WI38 (cell line): ENCODE data around the gene B4GALNT1.
"Not testable (repeated sequence)": the region's sequence is repeated elsewhere in the genome, so short reads cannot be mapped to it uniquely, and the experiment has no call there.

Source experiments
- H3K4me3 ChIP-seq: 2 replicates; pipeline ENCODE4 v1.5.1; 2011; ENCODE audit warnings: low read depth, mild to moderate bottlenecking, control low read depth, low read length
- TF ChIP-seq, protein P1 (sequence below): IDR thresholded peaks from 2 replicates; pipeline ENCODE4 v1.5.1; 2012; ENCODE audit warnings: low read depth, mild to moderate bottlenecking, control low read depth, low read length

Gene B4GALNT1

DNA sequence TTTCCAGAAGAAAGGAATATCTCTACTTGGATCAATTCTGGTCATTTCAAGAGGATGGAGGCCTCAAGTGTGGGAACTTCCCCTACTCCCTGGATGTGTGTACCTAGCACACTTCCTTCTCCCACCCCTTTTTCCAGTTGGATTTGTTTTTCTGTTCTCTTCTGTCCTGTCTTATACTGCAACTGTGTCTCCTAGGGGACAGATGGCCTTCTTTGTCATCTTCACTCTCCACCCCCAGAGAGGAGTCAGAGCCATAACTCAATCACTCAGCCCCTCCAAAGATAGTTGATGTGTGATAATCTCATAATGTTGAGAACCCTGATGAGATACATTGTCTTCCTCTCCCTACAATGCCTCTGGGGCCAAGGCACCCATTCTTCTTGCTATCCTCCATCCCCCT lies 30.5 kb downstream of the B4GALNT1 start:
- TF ChIP-seq, protein P1, sequence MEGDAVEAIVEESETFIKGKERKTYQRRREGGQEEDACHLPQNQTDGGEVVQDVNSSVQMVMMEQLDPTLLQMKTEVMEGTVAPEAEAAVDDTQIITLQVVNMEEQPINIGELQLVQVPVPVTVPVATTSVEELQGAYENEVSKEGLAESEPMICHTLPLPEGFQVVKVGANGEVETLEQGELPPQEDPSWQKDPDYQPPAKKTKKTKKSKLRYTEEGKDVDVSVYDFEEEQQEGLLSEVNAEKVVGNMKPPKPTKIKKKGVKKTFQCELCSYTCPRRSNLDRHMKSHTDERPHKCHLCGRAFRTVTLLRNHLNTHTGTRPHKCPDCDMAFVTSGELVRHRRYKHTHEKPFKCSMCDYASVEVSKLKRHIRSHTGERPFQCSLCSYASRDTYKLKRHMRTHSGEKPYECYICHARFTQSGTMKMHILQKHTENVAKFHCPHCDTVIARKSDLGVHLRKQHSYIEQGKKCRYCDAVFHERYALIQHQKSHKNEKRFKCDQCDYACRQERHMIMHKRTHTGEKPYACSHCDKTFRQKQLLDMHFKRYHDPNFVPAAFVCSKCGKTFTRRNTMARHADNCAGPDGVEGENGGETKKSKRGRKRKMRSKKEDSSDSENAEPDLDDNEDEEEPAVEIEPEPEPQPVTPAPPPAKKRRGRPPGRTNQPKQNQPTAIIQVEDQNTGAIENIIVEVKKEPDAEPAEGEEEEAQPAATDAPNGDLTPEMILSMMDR = no peak
- no peak overlapping the region for H3K4me3 ChIP-seq

DNA sequence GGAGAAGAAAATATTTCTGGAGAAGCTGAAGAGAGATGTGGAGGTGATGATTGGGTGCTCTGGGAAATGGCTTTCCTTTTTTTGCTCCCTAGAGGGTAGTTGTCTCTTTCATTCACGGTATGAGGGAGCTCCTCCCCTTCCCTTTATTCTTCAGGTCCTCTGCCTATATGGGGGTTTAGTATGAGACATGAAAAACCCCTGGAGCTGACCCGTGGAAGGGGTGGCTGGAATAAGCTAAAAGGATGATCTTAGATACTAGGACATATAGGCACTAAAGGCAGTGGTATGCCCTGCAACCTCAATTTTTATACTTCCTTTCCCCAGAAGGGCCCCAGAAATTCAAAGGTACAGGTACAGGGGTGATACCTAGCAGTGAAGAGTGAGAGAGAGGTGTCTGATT lies 32.6 kb downstream of the B4GALNT1 start:
- TF ChIP-seq, protein P1 = no peak

DNA sequence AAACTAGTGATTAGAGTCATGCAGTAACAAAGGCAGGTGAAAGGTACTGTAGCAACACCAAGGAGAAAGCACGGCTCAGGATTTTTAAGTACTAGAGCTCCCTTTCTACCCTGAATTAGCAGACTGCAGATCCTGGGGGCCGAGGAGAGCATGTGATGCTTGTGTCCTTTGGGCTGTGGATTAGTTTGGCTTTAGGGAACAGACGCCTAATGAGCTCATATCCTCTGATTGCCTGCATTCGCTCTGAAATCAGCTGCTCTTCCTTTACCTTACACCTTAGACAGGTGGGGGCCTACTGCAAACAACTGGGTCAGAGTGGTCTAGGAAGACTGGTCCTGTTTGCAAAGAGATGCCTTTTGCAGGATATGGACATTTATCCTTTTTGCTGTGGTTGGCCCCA lies 39.8 kb downstream of the B4GALNT1 start:
- TF ChIP-seq, protein P1 = no peak
- H3K4me3 ChIP-seq = no peak overlapping the region

More for the DNA sequence above, 32.6 kb downstream of the B4GALNT1 start:
- no peak overlapping the region for H3K4me3 ChIP-seq

DNA sequence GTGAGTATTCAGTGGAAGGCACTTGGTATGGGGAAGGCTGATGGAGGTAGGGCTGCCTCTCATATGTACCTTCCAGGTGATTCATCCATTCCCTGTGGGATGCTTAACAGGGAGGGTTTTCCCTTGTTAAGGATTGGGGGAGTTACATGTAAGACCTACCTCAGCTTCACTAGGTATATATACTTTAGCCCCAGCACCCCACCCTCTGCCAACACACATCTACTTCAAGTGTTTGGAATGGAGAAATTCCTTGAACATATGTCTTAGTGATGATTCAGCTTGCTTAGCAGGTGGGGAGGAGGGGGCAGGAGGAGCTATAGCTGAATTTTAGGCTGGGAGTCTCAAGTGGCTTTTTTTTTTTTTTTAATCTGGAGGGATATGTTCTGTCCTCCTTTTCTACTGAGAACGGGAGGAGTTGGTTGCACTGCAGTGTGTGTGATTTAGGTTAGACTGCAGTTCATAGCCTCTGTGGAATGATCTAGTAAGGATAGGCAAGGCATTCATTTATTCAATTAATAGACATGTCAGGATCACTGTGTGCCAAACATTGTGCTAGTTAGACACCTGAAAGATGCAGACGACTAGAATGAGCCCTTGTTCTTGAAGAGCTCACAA lies 40.3 kb downstream of the B4GALNT1 start:
- H3K4me3 ChIP-seq = no peak overlapping the region
- TF ChIP-seq, protein P1 = no peak

DNA sequence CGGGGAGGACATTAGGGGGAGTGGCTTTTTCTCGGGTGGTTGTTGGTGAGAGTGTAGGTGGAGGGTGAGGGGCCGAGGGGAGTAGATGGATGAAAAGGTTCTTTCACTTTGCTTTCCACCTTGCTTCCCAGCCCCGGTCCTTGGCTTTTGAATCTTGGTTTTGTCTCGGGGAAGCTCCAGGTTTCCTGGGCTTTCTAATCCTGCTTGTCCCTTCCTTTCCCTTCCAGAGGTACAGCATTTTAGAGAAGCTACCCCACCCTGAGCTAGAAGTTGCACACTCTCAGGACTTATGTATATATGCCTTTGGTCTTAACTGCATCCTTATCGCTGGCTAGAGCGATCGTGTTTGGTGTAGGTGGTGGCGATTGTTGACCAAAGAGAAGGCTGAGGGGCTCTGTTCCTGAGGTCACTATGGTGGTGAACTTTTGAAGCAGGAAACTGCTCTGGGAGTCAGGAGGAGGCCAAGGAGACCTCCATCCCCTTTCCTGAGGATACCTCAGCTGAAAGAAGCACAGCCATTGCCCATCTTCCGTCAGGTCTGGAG lies 41.1 kb downstream of the B4GALNT1 start:
- TF ChIP-seq, protein P1 = no peak

DNA sequence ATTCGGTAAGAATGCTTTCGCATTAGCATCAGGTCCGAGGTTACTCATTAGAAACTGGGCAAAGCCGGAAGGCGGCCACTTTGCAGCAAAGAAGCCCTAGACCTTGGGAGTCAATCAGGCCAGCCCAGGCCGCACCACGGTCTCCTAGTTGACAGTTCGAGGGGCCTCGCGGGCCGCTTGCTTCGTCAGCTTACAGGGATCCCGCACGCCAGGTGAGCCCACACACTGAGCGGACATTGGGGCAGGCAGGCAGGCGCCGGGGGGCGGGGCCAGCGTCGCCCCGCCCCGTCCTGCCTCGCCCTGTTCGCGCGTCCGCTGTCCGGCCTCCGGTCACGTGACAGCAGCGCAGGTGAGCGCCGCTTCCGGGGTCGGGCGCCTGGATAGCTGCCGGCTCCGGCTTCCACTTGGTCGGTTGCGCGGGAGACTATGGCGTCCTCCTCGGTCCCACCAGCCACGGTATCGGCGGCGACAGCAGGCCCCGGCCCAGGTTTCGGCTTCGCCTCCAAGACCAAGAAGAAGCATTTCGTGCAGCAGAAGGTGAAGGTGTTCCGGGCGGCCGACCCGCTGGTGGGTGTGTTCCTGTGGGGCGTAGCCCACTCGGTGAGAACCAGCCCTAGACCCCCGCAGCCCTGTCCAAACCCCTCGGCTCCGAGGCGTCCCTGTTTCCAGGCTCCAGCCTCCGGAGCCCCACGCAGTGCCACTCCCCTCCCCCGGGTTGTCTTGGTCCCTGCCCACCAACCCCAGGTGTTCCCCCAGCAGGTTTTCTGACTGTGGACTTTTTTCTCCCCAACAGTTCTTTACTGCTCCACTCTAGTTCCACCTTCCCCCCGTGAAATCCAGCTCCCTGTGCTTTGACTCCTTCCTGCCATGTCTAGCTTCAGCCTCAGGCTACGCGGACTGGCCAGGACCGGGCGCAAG lies 41.9 kb downstream of the B4GALNT1 start, which contains the start of gene PIP4K2C:
Gene PIP4K2C (plus strand): TSS at position 329 of the 918 bp plus-strand sequence. CDS start 98 bp downstream, at position 427.
- TF ChIP-seq, protein P1 = no peak
- H3K4me3 ChIP-seq = peak within 1 kb of the TSS; percentile 54

More for the DNA sequence above, 41.1 kb downstream of the B4GALNT1 start:
- H3K4me3 ChIP-seq = peak overlapping the region; percentile 54

DNA sequence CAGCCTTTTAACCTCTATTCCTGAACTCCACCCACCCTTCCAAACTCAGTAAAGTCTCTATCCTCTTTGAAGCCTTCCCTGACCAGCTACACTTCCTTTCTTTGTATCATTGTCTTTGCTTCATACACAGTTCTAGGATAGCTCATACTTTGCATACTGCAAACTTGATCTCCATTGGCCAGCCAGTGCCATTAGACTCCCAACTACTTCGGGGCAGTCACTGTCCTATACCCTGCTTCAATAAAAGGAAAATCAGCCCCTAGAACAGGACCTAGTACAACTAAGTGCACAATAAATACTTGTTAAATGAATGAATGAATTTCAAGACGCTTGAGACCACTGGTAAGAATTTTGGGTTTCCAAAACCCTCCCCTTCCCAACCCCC lies 42.5 kb downstream of the B4GALNT1 start:
- H3K4me3 ChIP-seq = peak overlapping the region; percentile 54
- TF ChIP-seq, protein P1 = no peak

DNA sequence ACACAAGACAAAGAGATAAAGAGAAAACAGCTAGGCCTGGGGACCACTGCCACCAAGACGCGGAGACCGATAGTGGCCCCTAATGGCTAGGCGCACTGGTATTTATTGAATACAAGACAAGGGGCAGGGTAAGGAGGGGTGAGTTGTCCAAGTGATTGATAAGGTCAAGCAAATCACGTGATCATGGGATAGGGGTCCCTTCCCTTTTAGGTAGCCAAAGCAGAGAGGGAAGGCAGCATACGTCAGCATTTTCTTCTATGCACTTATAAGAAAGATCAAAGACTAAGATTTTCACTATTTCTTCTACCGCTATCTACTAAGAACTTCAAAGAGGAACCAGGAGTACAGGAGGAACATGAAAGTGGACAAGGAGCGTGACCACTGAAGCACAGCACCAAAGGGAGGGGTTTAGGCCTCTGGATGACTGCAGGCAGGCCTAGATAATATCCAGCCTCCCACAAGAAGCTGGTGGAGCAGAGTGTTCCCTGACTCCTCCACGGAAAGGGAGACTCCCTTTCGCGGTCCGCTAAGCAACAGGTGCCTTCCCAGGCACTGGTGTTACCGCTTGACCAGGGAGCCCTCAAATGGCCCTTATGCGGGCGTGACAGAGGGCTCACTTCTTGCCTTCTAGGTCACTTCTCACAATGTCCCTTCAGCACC lies 43.9 kb downstream of the B4GALNT1 start:
- H3K4me3 ChIP-seq = not testable (repeated sequence)
